ENCODE measurements around the gene OTOA. TPM values are rescaled to one million over a fixed set of nuclear protein-coding genes. Genes with fewer than 3 reads are reported as not detected.

Gene OTOA
- polyA plus RNA-seq, 1 donor, result 0.17 TPM

Other genes starting within 250 kb of the OTOA start
- gene METTL9, start 64.4 kb upstream of the OTOA start, polyA plus RNA-seq (ENCODE audit: insufficient read length), result 251 TPM
- gene IGSF6, start 11.4 kb upstream of the OTOA start, polyA plus RNA-seq (ENCODE audit: insufficient read length), result 7.3 TPM
- gene NPIPB4, start 193.8 kb downstream of the OTOA start, polyA plus RNA-seq (ENCODE audit: insufficient read length), result 243 TPM

Measured in left kidney (tissue), 1 donor.